ENCODE measurements around the gene SAT1. TPM values are rescaled to one million over a fixed set of nuclear protein-coding genes. Genes with fewer than 3 reads are reported as not detected.

SAT1 gene
- polyA plus RNA-seq, 1 experiment = 46.1 TPM

DNA sequence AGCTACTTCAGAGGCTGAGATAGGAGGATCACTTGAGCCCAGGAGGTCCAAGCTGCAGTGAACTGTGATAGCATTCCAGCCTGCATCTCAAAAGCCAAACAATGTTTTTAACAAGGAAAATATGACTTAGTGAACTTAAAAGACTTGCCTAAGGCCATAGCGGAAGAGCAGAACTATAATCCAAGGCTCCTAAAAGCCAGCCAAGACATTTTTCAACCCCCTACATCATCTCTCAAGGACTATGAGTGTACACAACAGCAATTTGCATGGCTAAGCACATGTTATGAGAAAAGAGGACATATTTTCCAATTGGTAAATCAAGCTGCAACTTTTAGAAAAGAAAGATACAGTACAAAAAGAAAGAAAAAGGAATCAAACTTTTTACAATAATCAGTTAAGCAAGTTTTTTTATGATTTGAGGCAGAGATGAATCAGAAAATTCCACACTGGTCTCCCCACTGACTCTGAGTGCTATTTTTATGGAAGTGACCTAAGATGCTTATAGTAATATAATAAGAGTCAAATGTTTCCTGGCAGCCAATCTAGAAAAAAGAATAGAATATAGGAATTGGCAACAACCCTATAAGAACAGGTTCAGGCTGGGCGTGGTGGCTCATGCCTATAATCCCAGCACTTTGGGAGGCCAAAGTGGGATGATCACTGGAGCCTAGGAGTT lies 30.1 kb upstream of the SAT1 start:
- peak; percentile 82 for DNase-seq (ENCODE audit: low read depth)
- H3K27me3 ChIP-seq (ENCODE audit: control insufficient read depth, insufficient read depth, low read length) = no peaks in the 10 kb centered on the region
- CTCF ChIA-PET = interaction anchor here (0.6 to 3.4 kb wide), 5 partner anchors 10 to 300 kb away, joined by 3 to 15 read pairs (median 4); partner anchors contain the start of genes ACOT9 and SAT1
- no peaks in the 10 kb centered on the region for H3K36me3 ChIP-seq (ENCODE audit: control insufficient read depth, insufficient read depth, low read length)
- no peak for TF ChIP-seq CTCF (IDR thresholded peaks at IDR 0.05; ENCODE audit: insufficient read depth, low read depth, low read length)
- no peak overlapping the region for H3K4me3 ChIP-seq (ENCODE audit: low read depth, low read length)
- POLR2A ChIA-PET = interaction anchor here (1.0 kb wide), 1 partner anchor 30 kb away, joined by 7 read pairs; the partner anchor contains the start of gene SAT1

GRCh38 chrX:23754664-23755063 lies 28.3 kb upstream of the SAT1 start:
- no peaks in the 10 kb centered on the region for H3K36me3 ChIP-seq (ENCODE audit: control insufficient read depth, insufficient read depth, low read length)
- CTCF ChIA-PET = no interaction called here
- no peak for TF ChIP-seq CTCF (IDR thresholded peaks at IDR 0.05; ENCODE audit: insufficient read depth, low read depth, low read length)
- no peak overlapping the region for H3K4me3 ChIP-seq (ENCODE audit: low read depth, low read length)
- no peak for DNase-seq (ENCODE audit: low read depth)
- POLR2A ChIA-PET = interaction anchor here (0.5 kb wide), 1 partner anchor 28 kb away, joined by 3 read pairs; the partner anchor contains the start of gene SAT1
- no peaks in the 10 kb centered on the region for H3K27me3 ChIP-seq (ENCODE audit: control insufficient read depth, insufficient read depth, low read length)

DNA sequence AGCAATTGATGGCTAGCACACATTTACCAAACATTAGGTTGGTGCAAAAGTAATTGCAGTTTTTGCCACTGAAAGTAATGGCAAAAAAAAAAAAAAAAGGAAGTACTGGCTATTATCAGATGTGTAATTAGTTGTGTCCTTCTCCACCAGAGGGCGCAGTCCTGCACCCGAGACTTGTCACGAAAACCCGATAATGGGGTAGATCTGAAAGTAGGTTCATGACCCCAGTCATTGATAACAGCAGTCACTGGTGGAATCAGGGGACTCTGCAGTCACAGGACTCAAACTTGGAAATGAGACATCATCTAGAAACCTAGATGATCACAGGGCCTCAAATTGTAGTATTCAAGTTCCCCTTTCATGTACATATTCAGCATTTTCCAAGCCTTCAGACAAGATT lies 26.8 kb upstream of the SAT1 start:
- H3K36me3 ChIP-seq (ENCODE audit: control insufficient read depth, insufficient read depth, low read length) = no peaks in the 10 kb centered on the region
- H3K4me3 ChIP-seq (ENCODE audit: low read depth, low read length) = no peak overlapping the region
- H3K27me3 ChIP-seq (ENCODE audit: control insufficient read depth, insufficient read depth, low read length) = no peaks in the 10 kb centered on the region
- CTCF ChIA-PET = interaction anchor here (1.5 to 2.3 kb wide), 2 partner anchors 23 to 146 kb away, joined by 4 to 14 read pairs; no protein-coding TSS in a partner anchor
- TF ChIP-seq CTCF (IDR thresholded peaks at IDR 0.05; ENCODE audit: insufficient read depth, low read depth, low read length) = peak; percentile 48
- no peak for DNase-seq (ENCODE audit: low read depth)
- POLR2A ChIA-PET = no interaction called here

DNA sequence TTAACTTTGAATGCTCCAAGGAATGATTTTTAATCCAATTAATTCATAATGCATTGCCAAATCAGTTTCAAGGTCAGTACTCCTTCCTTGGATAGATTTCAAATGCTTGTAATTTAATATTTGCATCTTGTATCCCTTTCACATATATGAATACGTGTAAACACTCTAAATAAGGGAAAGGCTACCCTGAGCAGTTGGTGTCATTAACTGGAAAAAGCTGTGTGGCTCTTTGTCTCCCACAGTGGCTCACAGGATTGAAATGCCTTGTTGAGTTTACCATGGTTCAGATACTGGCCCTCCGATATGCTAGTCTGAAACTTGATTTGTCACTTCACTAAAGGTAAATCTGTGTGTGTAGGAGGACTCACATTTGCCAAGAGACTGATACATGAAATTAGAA lies 23.2 kb upstream of the SAT1 start:
- no peaks in the 10 kb centered on the region for H3K27me3 ChIP-seq (ENCODE audit: control insufficient read depth, insufficient read depth, low read length)
- no peak for DNase-seq (ENCODE audit: low read depth)
- ChIA-PET POLR2A (no interaction called here), CTCF (interaction anchor here (0.6 to 1.5 kb wide), 2 partner anchors 13 to 143 kb away, joined by 3 to 4 read pairs; no protein-coding TSS in a partner anchor)
- H3K4me3 ChIP-seq (ENCODE audit: low read depth, low read length) = no peak overlapping the region
- no peak for TF ChIP-seq CTCF (IDR thresholded peaks at IDR 0.05; ENCODE audit: insufficient read depth, low read depth, low read length)
- no peaks in the 10 kb centered on the region for H3K36me3 ChIP-seq (ENCODE audit: control insufficient read depth, insufficient read depth, low read length)

DNA sequence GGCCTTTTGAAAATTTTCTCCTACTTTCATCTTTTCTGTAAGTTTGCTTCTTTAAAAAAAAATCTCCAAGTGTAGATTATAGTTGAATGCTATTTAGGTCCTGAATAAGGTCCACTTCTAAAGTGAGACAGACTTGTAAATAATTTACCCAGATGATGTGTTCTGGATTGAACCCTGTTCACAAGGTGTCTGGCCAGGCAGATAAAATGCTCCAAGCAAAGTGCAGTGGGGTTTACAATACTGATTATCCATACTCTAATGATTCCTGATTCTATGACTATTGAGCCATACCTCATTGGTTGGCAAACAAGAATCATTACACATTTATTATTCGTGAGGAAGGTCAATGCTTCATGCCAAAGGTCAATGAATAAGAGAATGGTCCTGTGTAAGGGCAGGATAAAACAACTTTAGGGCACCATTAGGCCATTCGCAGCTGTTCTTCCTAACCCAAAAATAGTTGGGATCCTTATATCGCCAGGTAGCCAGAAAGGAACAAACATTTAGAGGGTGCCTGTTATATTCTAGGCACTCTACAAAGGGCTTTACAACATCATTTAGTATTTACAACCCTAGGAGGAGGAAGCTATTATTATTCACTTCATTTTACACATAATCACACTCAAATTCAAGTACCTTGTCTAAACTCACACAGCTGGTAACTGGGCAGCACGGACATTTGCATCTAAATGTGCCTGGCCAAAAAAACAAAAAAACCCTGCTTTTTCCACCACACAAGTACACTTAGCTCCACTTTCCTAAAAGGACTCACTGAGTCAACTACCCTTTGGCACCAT lies 18.6 kb upstream of the SAT1 start:
- no peak overlapping the region for H3K4me3 ChIP-seq (ENCODE audit: low read depth, low read length)
- H3K27me3 ChIP-seq (ENCODE audit: control insufficient read depth, insufficient read depth, low read length) = no peaks in the 10 kb centered on the region
- POLR2A ChIA-PET = no interaction called here
- CTCF ChIA-PET = no interaction called here
- TF ChIP-seq CTCF (IDR thresholded peaks at IDR 0.05; ENCODE audit: insufficient read depth, low read depth, low read length) = no peak
- no peak for DNase-seq (ENCODE audit: low read depth)
- H3K36me3 ChIP-seq (ENCODE audit: control insufficient read depth, insufficient read depth, low read length) = no peaks in the 10 kb centered on the region
